GM23338 (cell line): ENCODE data around the gene PHACTR2. TPM values are rescaled to one million over a fixed set of nuclear protein-coding genes. Genes with fewer than 3 reads are reported as not detected.

Experiments used
- ATAC-seq: fragments of 200-7000 bp; cut with Tn5 transposase; 3 replicates; pipeline ENCODE4 v1.9.1; 2020
- DNase-seq: peaks from one replicate; pipeline ENCODE4 v3.0.0-alpha.2; 2015; ENCODE audit warnings: low spot score
- H2AFZ ChIP-seq: fragments of 200-600 bp; sonication (generic); 2 replicates; pipeline ENCODE4 v1.8.0; 2016; ENCODE audit warnings: antibody characterized with exemption, mild to moderate bottlenecking, moderate library complexity
- H3F3A ChIP-seq: fragments of 200-600 bp; sonication (generic); replicated peaks from 2 replicates; pipeline ENCODE4 v1.8.0; 2017; ENCODE audit warnings: antibody characterized with exemption, mixed run types, low read depth
- H3K27ac ChIP-seq: fragments of 200-600 bp; sonication (generic); 2 replicates; pipeline ENCODE4 v1.6.1; 2016; ENCODE audit warnings: low read depth
- H3K27me3 ChIP-seq: fragments of 200-600 bp; sonication (generic); 2 replicates; pipeline ENCODE4 v1.8.0; 2016; ENCODE audit warnings: mild to moderate bottlenecking, mixed run types, moderate library complexity; ENCODE audit not compliant: insufficient read depth
- H3K36me3 ChIP-seq: fragments of 200-600 bp; sonication (generic); 2 replicates; pipeline ENCODE4 v1.8.0; 2016; ENCODE audit warnings: mild to moderate bottlenecking; ENCODE audit not compliant: insufficient read depth
- H3K4me1 ChIP-seq: fragments of 200-600 bp; sonication (generic); 2 replicates; pipeline ENCODE4 v1.8.0; 2016; ENCODE audit warnings: mild to moderate bottlenecking, moderate library complexity; ENCODE audit not compliant: insufficient read depth
- H3K4me2 ChIP-seq: fragments of 200-600 bp; sonication (generic); 2 replicates; pipeline ENCODE4 v1.7.1; 2017; ENCODE audit warnings: mixed run types
- H3K4me3 ChIP-seq: fragments of 200-600 bp; sonication (generic); 2 replicates; pipeline ENCODE4 v1.6.1; 2016; ENCODE audit warnings: mixed run types
- H3K79me2 ChIP-seq: fragments of 200-600 bp; sonication (generic); replicated peaks from 2 replicates; pipeline ENCODE4 v1.8.0; 2017; ENCODE audit warnings: mild to moderate bottlenecking; ENCODE audit not compliant: insufficient read depth
- H3K9me2 ChIP-seq: fragments of 200-600 bp; sonication (generic); 2 replicates; pipeline ENCODE4 v1.8.0; 2017; ENCODE audit not compliant: insufficient read depth
- H4K20me1 ChIP-seq: fragments of 200-600 bp; sonication (generic); replicated peaks from 2 replicates; pipeline ENCODE4 v1.8.0; 2017; ENCODE audit warnings: mild to moderate bottlenecking; ENCODE audit not compliant: insufficient read depth
- H3K27ac Mint-ChIP-seq: 2 replicates; pipeline ENCODE4 v1.8.0; 2020; ENCODE audit warnings: inconsistent platforms, mild to moderate bottlenecking, moderate library complexity, mixed read lengths
- H3K27me3 Mint-ChIP-seq: 3 replicates; pipeline ENCODE4 v1.8.0; 2022; ENCODE audit warnings: low read depth, mild to moderate bottlenecking, moderate library complexity, mixed read lengths, inconsistent platforms; ENCODE audit not compliant: insufficient read depth, poor library complexity
- H3K36me3 Mint-ChIP-seq: 3 replicates; pipeline ENCODE4 v1.8.0; 2021; ENCODE audit warnings: low read depth, mild to moderate bottlenecking, inconsistent platforms, moderate library complexity, mixed read lengths
- H3K4me1 Mint-ChIP-seq: 3 replicates; pipeline ENCODE4 v1.8.0; 2020; ENCODE audit warnings: mild to moderate bottlenecking, inconsistent platforms, mixed read lengths
- H3K4me3 Mint-ChIP-seq: 3 replicates; pipeline ENCODE4 v1.8.0; 2021; ENCODE audit warnings: moderate library complexity, mild to moderate bottlenecking, inconsistent platforms, mixed read lengths
- H3K9me3 Mint-ChIP-seq: 3 replicates; pipeline ENCODE4 v1.8.0; 2020; ENCODE audit warnings: moderate library complexity, mild to moderate bottlenecking, inconsistent platforms, mixed read lengths
- CREB1 ChIP-seq: fragments of 250-450 bp; sonication (Bioruptor Pico); IDR thresholded peaks from 2 replicates; pipeline ENCODE4 v1.5.0; 2020; ENCODE audit warnings: low read depth, mild to moderate bottlenecking, moderate library complexity
- EZH2 ChIP-seq: fragments of 200-600 bp; sonication (generic); IDR thresholded peaks from one replicate; pipeline ENCODE4 v1.8.0; 2017; ENCODE audit warnings: antibody characterized with exemption, mild to moderate bottlenecking, low read depth; ENCODE audit not compliant: unreplicated experiment
- EZH2phosphoT487 ChIP-seq: fragments of 200-600 bp; sonication (generic); IDR thresholded peaks from one replicate; pipeline ENCODE4 v1.8.1; 2018; ENCODE audit warnings: antibody characterized with exemption; ENCODE audit not compliant: unreplicated experiment
- JUNB ChIP-seq: IDR thresholded peaks from one replicate; pipeline ENCODE4 v1.6.1; 2016; ENCODE audit warnings: antibody characterized with exemption; ENCODE audit not compliant: unreplicated experiment
- NANOG ChIP-seq: IDR thresholded peaks from 2 replicates; pipeline ENCODE4 v1.6.1; 2016; ENCODE audit warnings: antibody characterized with exemption, borderline replicate concordance
- POLR2AphosphoS5 ChIP-seq: IDR thresholded peaks from 2 replicates; pipeline ENCODE4 v1.6.1; 2016; ENCODE audit warnings: antibody characterized with exemption, low read depth
- STAT1 ChIP-seq: IDR thresholded peaks from one replicate; pipeline ENCODE4 v1.6.1; 2016; ENCODE audit warnings: antibody characterized with exemption; ENCODE audit not compliant: unreplicated experiment
- ZNF114 ChIP-seq: fragments of 250-450 bp; sonication (Bioruptor Pico); IDR thresholded peaks from 2 replicates; pipeline ENCODE4 v1.5.0; 2020; ENCODE audit warnings: mild to moderate bottlenecking, moderate library complexity
- ZNF331 ChIP-seq: fragments of 250-450 bp; sonication (Bioruptor Pico); IDR thresholded peaks from 2 replicates; pipeline ENCODE4 v1.5.0; 2020; ENCODE audit warnings: low read depth, mild to moderate bottlenecking, moderate library complexity
- polyA plus RNA-seq: library from polyadenylated mRNA; unstranded; fragments of >200 nt; fragmentation: Nextera tagmentation; extraction: Ambion mirVana; gene quantifications from 2 replicates; pipeline ENCODE4 v1.2.1, GENCODE V29; 2016
- total RNA-seq: library from RNA; depleted of rRNA; stranded (reverse); fragments of >200 nt; shearing (Covaris generic); gene quantifications from 2 replicates; pipeline ENCODE4 v1.2.3, GENCODE V29; 2014
- TF ChIP-seq, protein P1 (sequence below): IDR thresholded peaks from 2 replicates; pipeline ENCODE4 v1.6.1; 2016; ENCODE audit warnings: antibody characterized with exemption
- TF ChIP-seq, protein P2 (sequence below): IDR thresholded peaks from one replicate; pipeline ENCODE4 v1.6.1; 2018; ENCODE audit warnings: antibody characterized with exemption; ENCODE audit not compliant: unreplicated experiment
- TF ChIP-seq, protein P3 (sequence below), 2 experiments: fragments of 200-600 bp in 1 of 2; sonication (generic) in 1 of 2; conservative IDR thresholded peaks; 2 replicates each; pipeline versions ENCODE4 v1.5.1 to v1.6.1; 2016 to 2017; ENCODE audit warnings: antibody characterized with exemption in 2 of 2, low read depth in 2 of 2, mild to moderate bottlenecking in 2 of 2, moderate library complexity in 1 of 2

Gene PHACTR2
- total and polyA plus RNA-seq, 2 experiments from 2014 or later, result 67.7 to 105 TPM

DNA sequence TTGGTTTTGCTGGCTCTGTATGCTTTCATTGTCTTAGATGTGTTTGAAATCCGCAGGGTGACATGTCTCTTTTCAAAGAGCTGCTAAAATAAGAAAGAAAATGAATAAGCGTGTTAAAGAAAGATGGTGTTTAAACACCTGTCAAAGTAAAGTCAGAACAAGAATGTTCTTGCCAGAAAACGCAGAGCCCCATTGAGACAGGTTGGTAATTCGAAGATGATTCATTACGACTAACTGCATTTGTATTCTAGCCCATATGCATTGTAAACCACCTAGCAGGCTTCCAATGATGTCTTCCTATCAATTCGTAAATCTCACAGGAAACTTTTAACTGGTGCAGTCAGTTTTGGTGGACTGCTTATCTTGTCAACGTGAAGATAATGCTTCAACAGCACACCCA, 16.8 kb downstream of the PHACTR2 start:
- H3K4me3 Mint-ChIP-seq, result no peak overlapping the region; the same call in 2 of the 3 replicates
- no peaks in the 10 kb centered on the region for H4K20me1 ChIP-seq
- TF ChIP-seq, protein P1, sequence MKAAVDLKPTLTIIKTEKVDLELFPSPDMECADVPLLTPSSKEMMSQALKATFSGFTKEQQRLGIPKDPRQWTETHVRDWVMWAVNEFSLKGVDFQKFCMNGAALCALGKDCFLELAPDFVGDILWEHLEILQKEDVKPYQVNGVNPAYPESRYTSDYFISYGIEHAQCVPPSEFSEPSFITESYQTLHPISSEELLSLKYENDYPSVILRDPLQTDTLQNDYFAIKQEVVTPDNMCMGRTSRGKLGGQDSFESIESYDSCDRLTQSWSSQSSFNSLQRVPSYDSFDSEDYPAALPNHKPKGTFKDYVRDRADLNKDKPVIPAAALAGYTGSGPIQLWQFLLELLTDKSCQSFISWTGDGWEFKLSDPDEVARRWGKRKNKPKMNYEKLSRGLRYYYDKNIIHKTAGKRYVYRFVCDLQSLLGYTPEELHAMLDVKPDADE, result no peak
- TF ChIP-seq STAT1 (no peak), NANOG (no peak), ZNF114 (CRISPR knock-in tag) (no peak), CREB1 (CRISPR knock-in tag) (no peak), EZH2phosphoT487 (no peak), EZH2 (no peak), JUNB (no peak), ZNF331 (CRISPR knock-in tag) (no peak), POLR2AphosphoS5 (no peak)
- TF ChIP-seq, protein P2, sequence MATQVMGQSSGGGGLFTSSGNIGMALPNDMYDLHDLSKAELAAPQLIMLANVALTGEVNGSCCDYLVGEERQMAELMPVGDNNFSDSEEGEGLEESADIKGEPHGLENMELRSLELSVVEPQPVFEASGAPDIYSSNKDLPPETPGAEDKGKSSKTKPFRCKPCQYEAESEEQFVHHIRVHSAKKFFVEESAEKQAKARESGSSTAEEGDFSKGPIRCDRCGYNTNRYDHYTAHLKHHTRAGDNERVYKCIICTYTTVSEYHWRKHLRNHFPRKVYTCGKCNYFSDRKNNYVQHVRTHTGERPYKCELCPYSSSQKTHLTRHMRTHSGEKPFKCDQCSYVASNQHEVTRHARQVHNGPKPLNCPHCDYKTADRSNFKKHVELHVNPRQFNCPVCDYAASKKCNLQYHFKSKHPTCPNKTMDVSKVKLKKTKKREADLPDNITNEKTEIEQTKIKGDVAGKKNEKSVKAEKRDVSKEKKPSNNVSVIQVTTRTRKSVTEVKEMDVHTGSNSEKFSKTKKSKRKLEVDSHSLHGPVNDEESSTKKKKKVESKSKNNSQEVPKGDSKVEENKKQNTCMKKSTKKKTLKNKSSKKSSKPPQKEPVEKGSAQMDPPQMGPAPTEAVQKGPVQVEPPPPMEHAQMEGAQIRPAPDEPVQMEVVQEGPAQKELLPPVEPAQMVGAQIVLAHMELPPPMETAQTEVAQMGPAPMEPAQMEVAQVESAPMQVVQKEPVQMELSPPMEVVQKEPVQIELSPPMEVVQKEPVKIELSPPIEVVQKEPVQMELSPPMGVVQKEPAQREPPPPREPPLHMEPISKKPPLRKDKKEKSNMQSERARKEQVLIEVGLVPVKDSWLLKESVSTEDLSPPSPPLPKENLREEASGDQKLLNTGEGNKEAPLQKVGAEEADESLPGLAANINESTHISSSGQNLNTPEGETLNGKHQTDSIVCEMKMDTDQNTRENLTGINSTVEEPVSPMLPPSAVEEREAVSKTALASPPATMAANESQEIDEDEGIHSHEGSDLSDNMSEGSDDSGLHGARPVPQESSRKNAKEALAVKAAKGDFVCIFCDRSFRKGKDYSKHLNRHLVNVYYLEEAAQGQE, result no peak
- TF ChIP-seq, protein P3, sequence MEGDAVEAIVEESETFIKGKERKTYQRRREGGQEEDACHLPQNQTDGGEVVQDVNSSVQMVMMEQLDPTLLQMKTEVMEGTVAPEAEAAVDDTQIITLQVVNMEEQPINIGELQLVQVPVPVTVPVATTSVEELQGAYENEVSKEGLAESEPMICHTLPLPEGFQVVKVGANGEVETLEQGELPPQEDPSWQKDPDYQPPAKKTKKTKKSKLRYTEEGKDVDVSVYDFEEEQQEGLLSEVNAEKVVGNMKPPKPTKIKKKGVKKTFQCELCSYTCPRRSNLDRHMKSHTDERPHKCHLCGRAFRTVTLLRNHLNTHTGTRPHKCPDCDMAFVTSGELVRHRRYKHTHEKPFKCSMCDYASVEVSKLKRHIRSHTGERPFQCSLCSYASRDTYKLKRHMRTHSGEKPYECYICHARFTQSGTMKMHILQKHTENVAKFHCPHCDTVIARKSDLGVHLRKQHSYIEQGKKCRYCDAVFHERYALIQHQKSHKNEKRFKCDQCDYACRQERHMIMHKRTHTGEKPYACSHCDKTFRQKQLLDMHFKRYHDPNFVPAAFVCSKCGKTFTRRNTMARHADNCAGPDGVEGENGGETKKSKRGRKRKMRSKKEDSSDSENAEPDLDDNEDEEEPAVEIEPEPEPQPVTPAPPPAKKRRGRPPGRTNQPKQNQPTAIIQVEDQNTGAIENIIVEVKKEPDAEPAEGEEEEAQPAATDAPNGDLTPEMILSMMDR (conservative IDR thresholded peaks at IDR 0.05; ENCODE audit: low read depth in 2 of 2), result no peak

More for the DNA sequence above, 16.8 kb downstream of the PHACTR2 start:
- Histone ChIP-seq H3K9me2 (0 out of 2 replicates have a peak, but pooled peaks cover 3% of the 10 kb centered on the region), H3K4me3 (no peak overlapping the region), H3K36me3 (no peaks in the 10 kb centered on the region), H3K27ac (no peak overlapping the region), H3K27me3 (no peaks in the 10 kb centered on the region), H3K4me1 (peaks cover 73% of the 10 kb centered on the region), H2AFZ (no peak overlapping the region), H3K79me2 (peaks cover 94% of the 10 kb centered on the region), H3F3A (no peaks in the 10 kb centered on the region), H3K4me2 (no peak overlapping the region)
- H3K27me3 Mint-ChIP-seq, result peaks cover 1% of the 10 kb centered on the region
- H3K9me3 Mint-ChIP-seq, result no peaks in the 10 kb centered on the region
- ATAC-seq, result no peak
- DNase-seq, result no peak
- H3K36me3 Mint-ChIP-seq, result peaks cover 11% of the 10 kb centered on the region; the same call in 2 of the 3 replicates
- H3K27ac Mint-ChIP-seq, result peak overlapping the region; percentile 4; the same call in 1 of the 2 replicates
- peaks cover 58% of the 10 kb centered on the region for H3K4me1 Mint-ChIP-seq
